OCI-LY7 (cell line): ENCODE results near the gene COMMD10.

Experiments used
- EZH2phosphoT487 ChIP-seq: fragments of 200-600 bp; sonication (generic); IDR thresholded peaks from 2 replicates; pipeline ENCODE4 v1.6.1; 2018; ENCODE audit warnings: low read depth, borderline replicate concordance, mild to moderate bottlenecking, mixed run types, antibody characterized with exemption, low read length, moderate library complexity, mixed read lengths
- TF ChIP-seq, protein P1 (sequence below): fragments of 200-600 bp; sonication (generic); conservative IDR thresholded peaks from 2 replicates; pipeline ENCODE4 v1.5.1; 2014; ENCODE audit warnings: mild to moderate bottlenecking, antibody characterized with exemption, low read length, moderate library complexity, mixed read lengths

- TF ChIP-seq, protein P1, sequence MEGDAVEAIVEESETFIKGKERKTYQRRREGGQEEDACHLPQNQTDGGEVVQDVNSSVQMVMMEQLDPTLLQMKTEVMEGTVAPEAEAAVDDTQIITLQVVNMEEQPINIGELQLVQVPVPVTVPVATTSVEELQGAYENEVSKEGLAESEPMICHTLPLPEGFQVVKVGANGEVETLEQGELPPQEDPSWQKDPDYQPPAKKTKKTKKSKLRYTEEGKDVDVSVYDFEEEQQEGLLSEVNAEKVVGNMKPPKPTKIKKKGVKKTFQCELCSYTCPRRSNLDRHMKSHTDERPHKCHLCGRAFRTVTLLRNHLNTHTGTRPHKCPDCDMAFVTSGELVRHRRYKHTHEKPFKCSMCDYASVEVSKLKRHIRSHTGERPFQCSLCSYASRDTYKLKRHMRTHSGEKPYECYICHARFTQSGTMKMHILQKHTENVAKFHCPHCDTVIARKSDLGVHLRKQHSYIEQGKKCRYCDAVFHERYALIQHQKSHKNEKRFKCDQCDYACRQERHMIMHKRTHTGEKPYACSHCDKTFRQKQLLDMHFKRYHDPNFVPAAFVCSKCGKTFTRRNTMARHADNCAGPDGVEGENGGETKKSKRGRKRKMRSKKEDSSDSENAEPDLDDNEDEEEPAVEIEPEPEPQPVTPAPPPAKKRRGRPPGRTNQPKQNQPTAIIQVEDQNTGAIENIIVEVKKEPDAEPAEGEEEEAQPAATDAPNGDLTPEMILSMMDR = no peak
- no peak for TF ChIP-seq EZH2phosphoT487
Measured at GRCh38 chr5:116273448-116274242, 188.8 kb downstream of the COMMD10 start.
